Measurements from ENCODE around the gene MTARC2. TPM values are rescaled to one million over a fixed set of nuclear protein-coding genes. Genes with fewer than 3 reads are reported as not detected.

The MTARC2 gene
- total and polyA plus RNA-seq, 10 of the 15 experiments (the other 5 are each of a cell fraction or from before 2014, with no cell fraction given), result 1.9 to 5.5 (median 3.3) TPM

DNA sequence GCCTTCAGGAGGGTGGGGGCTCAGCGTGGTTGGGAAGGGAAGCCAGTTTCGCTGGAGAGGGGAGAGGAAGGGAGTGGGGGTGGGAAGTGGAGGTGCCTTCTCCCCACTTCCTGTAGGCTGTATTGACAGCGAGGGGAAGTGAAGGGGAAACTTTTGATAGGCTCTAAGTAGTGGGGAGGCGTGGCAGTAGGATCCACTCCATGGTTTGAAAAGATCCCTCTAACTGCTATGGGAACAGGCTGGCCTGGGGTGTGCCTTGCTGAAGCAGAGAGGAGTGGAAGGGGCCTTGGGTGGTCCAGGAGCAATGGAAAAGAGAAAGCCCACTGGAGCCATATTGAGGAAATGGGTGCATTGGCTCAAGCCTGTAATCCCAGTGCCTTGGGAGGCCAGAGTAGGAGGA, 37.8 kb upstream of the MTARC2 start:
- FAIRE-seq (no peak), ATAC-seq (no peak), DNase-seq (ENCODE audit: low read depth, low spot score) (no peak)
- in situ Hi-C loops (cut with MboI), result no loop called here
- H3K9ac ChIP-seq (ENCODE audit: control insufficient read depth, insufficient read depth, low read length), result no peak overlapping the region
- H4K20me1 ChIP-seq (ENCODE audit: control insufficient read depth, insufficient read depth), result no peaks in the 10 kb centered on the region
- SMC1A ChIA-PET (ENCODE audit: uncharacterized antibody, unreplicated experiment), result interaction anchor here (0.6 to 1.3 kb wide), 3 partner anchors 11 to 1184 kb away, joined by 3 to 4 read pairs (median 3); no protein-coding TSS in a partner anchor
- H3K27me3 ChIP-seq (replicated peaks in 1 of 2; ENCODE audit: control insufficient read depth in 2 of 2, insufficient read depth in 2 of 2, low read length in 1 of 2), result no peaks in the 10 kb centered on the region
- H3K36me3 ChIP-seq (ENCODE audit: control insufficient read depth in 2 of 2, insufficient read depth in 2 of 2, low read length in 1 of 2), result no peaks in the 10 kb centered on the region
- peaks cover 5% of the 10 kb centered on the region; the same call in 1 of the 2 replicates for H3K4me1 ChIP-seq (ENCODE audit: control insufficient read depth, insufficient read depth, low read length)
- POLR2A ChIA-PET, result no interaction called here
- TF ChIP-seq ATF7 (IDR thresholded peaks at IDR 0.05; ENCODE audit: low read depth), result no peak
- TF ChIP-seq USF1 (IDR thresholded peaks at IDR 0.05; ENCODE audit: borderline replicate concordance, extremely low read length, insufficient read depth, low read depth, low read length), result no peak
- no peak for TF ChIP-seq NRF1 (conservative IDR thresholded peaks at IDR 0.05; ENCODE audit: low read depth, low read length)
- no peak for TF ChIP-seq HDGF (IDR thresholded peaks at IDR 0.05)
- TF ChIP-seq POLR2AphosphoS2 (IDR thresholded peaks at IDR 0.05; ENCODE audit: low read depth, low read length), result no peak
- TF ChIP-seq CBX3 (IDR thresholded peaks at IDR 0.05; ENCODE audit: borderline replicate concordance, low read depth), result no peak
- TF ChIP-seq FOS (IDR thresholded peaks at IDR 0.05; ENCODE audit: borderline replicate concordance, extremely low read depth, insufficient read length), result no peak
- no peak for TF ChIP-seq RUNX3 (IDR thresholded peaks at IDR 0.05; ENCODE audit: low read length)
- TF ChIP-seq CBX5 (IDR thresholded peaks at IDR 0.05; ENCODE audit: low read depth), result no peak
- TF ChIP-seq BCL11A (IDR thresholded peaks at IDR 0.05; ENCODE audit: low read depth, low read length), result no peak
- TF ChIP-seq CTCF (IDR thresholded peaks at IDR 0.05 in 2 of 3, conservative IDR thresholded peaks at IDR 0.05 in 1 of 3; ENCODE audit: control insufficient read depth in 2 of 3, extremely low read depth in 1 of 3, insufficient read depth in 1 of 3, low read depth in 3 of 3, low read length in 3 of 3), result no peak
- H3K79me2 ChIP-seq (ENCODE audit: control insufficient read depth, insufficient read depth, low read length), result no peaks in the 10 kb centered on the region
- no peak overlapping the region for H2AFZ ChIP-seq (ENCODE audit: control insufficient read depth, low read depth, low read length)
- CTCF ChIA-PET, result interaction anchor here (0.6 to 1.8 kb wide), 3 partner anchors 10 to 23 kb away, joined by 3 to 5 read pairs (median 4); no protein-coding TSS in a partner anchor
- no peaks in the 10 kb centered on the region for H3K9me3 ChIP-seq (replicated peaks; ENCODE audit: control insufficient read depth, insufficient read depth, low read length)
- no TSS peak for BruUV-seq (replicated peaks)
- H3K27ac ChIP-seq (ENCODE audit: control insufficient read depth, insufficient read depth), result no peak overlapping the region
- H3K4me2 ChIP-seq (ENCODE audit: control insufficient read depth, insufficient read depth), result no peak overlapping the region
- 29% methylated on average over 4 of the region's 4 CpGs for WGBS (ENCODE audit: insufficient coverage, insufficient replicate concordance, low lambda C conversion rate, missing lambda C conversion rate)
- intact Hi-C loops (cut with micrococcal nuclease; ENCODE audit: unreplicated experiment), result no loop called here
- RAD21 ChIA-PET (ENCODE audit: unreplicated experiment), result interaction anchor here (0.6 to 0.9 kb wide), 2 partner anchors 9 to 13 kb away, joined by 4 to 5 read pairs; no protein-coding TSS in a partner anchor
- no peak overlapping the region for H3K4me3 ChIP-seq

Data from GM12878 (cell line).